WTC11 (cell line): ENCODE data around the gene MYL4.
"Not testable (repeated sequence)": the region's sequence is repeated elsewhere in the genome, so short reads cannot be mapped to it uniquely, and the experiment has no call there.

Experiments used
- CBFB ChIP-seq: sonication (generic); formaldehyde crosslinking; IDR thresholded peaks from 2 replicates; pipeline ENCODE4 v1.8.1; 2022; ENCODE audit warnings: mild to moderate bottlenecking, low read depth, missing genetic modification reagents
- MXD4 ChIP-seq: fragments of 250-450 bp; sonication (Bioruptor Pico); IDR thresholded peaks from 2 replicates; pipeline ENCODE4 v1.8.0; 2021; ENCODE audit warnings: mild to moderate bottlenecking, moderate library complexity, borderline replicate concordance
- ZNF281 ChIP-seq: sonication (generic); formaldehyde crosslinking; IDR thresholded peaks from 2 replicates; pipeline ENCODE4 v1.8.0; 2023; ENCODE audit warnings: mild to moderate bottlenecking, missing genetic modification reagents
- TF ChIP-seq, protein P1 (sequence below): fragments of 200-600 bp; IDR thresholded peaks from 2 replicates; pipeline ENCODE4 v1.8.0; 2022; ENCODE audit warnings: antibody characterized with exemption
- TF ChIP-seq, protein P2 (sequence below): sonication (generic); formaldehyde crosslinking; IDR thresholded peaks from 2 replicates; pipeline ENCODE4 v1.8.1; 2022; ENCODE audit warnings: low read depth, missing genetic modification reagents, borderline replicate concordance

DNA sequence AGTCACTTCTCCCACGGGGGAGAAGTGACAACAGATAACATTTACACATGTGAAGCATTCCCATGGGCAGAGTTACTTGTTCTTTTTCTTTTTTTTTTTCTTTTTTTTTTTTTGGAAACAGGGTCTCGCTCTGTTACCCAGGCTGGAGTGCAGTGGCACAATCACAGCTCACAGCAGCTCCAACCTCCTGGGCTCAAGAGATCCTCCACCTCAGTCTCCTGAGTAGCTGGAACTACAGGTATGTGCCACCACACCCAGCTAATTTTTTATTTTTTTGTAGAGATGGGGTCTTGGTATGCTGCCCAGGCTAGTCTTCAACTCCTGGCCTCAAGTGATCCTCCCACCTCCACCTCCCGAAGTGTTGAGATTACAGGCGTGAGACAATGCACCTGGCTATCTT lies 40.3 kb upstream of the MYL4 start:
- not testable (repeated sequence) for TF ChIP-seq MXD4 (CRISPR knock-in tag); CBFB (CRISPR knock-in tag); ZNF281
- TF ChIP-seq, protein P1, sequence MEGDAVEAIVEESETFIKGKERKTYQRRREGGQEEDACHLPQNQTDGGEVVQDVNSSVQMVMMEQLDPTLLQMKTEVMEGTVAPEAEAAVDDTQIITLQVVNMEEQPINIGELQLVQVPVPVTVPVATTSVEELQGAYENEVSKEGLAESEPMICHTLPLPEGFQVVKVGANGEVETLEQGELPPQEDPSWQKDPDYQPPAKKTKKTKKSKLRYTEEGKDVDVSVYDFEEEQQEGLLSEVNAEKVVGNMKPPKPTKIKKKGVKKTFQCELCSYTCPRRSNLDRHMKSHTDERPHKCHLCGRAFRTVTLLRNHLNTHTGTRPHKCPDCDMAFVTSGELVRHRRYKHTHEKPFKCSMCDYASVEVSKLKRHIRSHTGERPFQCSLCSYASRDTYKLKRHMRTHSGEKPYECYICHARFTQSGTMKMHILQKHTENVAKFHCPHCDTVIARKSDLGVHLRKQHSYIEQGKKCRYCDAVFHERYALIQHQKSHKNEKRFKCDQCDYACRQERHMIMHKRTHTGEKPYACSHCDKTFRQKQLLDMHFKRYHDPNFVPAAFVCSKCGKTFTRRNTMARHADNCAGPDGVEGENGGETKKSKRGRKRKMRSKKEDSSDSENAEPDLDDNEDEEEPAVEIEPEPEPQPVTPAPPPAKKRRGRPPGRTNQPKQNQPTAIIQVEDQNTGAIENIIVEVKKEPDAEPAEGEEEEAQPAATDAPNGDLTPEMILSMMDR = not testable (repeated sequence)
- TF ChIP-seq, protein P2, sequence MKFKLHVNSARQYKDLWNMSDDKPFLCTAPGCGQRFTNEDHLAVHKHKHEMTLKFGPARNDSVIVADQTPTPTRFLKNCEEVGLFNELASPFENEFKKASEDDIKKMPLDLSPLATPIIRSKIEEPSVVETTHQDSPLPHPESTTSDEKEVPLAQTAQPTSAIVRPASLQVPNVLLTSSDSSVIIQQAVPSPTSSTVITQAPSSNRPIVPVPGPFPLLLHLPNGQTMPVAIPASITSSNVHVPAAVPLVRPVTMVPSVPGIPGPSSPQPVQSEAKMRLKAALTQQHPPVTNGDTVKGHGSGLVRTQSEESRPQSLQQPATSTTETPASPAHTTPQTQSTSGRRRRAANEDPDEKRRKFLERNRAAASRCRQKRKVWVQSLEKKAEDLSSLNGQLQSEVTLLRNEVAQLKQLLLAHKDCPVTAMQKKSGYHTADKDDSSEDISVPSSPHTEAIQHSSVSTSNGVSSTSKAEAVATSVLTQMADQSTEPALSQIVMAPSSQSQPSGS (CRISPR knock-in tag) = not testable (repeated sequence)
